Measurements from ENCODE around the gene FDX2.
"Not testable (repeated sequence)": the region's sequence is repeated elsewhere in the genome, so short reads cannot be mapped to it uniquely, and the experiment has no call there.

Gene FDX2

DNA sequence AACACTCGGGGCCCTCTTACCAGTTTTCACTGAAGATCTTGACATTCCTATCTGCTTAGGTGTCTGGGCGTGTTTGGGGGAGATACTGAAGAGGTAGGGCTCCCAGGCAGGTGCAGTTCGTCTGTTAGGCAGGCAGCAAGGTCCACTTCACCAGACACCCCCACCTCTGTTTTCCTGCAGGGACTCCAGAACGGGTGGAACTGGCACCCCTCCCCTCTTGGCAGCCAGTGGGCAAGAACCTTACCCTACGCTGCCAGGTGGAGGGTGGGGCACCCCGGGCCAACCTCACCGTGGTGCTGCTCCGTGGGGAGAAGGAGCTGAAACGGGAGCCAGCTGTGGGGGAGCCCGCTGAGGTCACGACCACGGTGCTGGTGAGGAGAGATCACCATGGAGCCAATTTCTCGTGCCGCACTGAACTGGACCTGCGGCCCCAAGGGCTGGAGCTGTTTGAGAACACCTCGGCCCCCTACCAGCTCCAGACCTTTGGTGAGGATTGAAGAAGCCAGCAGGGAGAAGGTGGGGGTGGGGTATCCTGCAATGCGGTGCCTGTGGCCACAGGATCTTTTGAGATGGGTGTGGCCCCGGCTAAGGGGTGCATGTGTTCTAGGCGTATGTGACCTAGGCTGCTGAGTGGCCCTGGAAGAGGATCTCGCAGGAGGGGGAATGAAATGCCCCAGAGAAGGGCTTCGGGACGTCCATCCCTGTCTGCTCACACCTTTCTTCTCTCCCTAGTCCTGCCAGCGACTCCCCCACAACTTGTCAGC is 32.3 kb downstream of the FDX2 start:
- no peak for DNase-seq

DNA sequence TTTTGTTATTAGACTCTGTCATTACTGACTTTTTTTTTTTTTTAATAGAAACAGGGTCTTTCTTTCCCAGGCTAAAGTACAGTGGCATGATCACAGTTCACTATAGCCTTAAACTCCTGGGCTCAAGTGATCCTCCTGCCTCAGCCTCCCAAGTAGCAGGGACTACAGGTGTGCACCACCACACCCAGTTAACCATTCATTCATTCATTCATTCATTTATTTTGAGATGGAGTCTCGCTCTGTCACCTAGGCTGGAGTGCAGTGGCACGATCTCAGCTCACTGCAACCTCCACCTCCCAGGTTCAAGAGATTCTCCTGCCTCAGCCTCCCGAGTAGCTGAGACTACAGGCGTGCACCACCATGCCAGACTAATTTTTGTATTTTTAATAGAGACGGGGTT is 33.8 kb downstream of the FDX2 start:
- DNase-seq, result not testable (repeated sequence)

DNA sequence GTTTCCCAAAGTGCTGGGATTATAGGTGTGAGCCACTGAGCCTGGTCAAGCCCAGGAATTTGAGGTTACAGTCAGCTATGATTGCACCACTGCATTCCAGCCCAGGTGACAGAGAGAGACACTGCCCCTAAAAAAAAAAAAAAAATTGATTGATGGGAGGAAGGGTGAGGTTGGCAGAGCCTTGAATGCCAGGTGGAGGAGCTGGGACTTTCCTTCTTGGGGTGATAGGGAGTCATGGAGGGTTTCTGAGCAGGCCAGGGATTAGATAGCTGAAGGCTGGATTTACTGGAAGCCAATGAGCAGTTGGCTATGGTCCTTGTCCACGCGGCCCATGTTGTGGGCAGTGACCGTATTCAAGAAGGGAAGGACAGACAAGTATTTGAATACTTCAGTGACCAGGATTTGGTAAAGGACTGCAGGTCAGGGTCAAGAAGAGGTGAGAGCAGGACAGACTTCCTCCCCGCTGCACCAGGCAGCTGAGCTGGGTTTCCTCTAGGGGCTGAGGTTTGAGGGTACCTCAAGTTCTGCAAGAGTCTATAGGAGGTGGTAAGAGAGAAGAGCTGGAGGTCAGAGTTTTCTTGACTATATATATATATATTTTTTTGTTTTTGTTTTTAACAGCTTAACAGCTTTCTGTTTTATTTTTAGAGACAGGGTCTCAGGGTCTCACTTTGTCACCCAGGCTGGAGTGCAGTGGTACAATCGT is 35.9 kb downstream of the FDX2 start:
- DNase-seq, result no peak

DNA sequence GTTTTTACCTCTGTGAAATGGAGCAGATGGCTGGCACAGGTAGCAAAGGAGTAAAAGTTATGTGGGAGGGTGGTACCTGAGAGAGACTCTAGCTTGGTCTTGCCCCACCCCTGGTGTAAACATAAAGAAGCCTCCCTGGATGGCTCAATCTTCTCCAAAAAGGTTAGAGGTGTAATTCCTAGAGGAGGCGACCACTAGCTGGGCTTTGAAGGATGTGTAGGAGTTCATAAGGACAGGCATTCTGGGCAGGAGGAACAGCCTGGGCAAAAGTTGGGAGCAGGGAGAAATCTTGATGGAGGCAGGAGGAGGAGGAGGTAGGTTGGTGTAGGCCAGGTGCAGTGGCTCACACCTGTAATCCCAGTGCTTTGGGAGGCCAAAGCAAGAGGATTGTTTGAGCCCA is 36.9 kb downstream of the FDX2 start:
- DNase-seq, result no peak

DNA sequence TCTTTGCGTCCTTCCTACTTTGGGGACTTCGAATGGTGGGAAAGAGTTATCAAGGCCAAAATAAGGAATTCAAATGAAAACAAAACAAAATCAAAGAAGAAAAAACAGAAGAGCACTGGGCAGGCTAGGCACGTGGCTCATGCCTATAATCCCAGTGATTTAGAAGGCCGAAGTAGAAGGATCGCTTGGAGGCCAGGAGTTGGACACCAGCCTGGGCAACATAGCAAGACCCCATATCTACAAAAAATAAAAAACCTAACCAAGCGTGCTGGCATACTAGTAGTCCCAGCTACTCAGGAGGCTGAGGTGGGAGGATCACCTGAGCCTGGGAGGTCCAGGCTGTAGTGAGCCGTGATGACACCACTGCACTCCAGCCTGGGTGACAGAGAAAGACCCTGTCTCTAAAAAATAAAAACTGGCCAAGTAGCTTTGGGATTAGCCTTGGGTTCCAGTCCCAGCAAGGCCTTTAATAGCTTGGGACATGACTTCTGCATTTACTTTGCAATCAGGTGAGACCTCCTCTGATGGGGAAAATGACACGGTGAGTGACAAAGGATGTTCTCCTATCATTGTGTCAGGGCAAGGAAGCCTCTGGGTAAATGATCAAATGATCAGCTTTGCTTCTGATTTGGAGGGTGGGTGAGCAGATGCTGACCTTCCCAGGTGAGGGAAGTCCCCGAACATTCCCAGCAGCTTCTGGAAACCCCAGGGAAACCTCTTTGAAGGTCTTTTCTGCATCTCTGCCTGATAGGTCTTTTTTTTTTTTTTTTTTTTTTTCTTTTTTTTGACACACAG is 37.8 kb downstream of the FDX2 start:
- no peak for DNase-seq

DNA sequence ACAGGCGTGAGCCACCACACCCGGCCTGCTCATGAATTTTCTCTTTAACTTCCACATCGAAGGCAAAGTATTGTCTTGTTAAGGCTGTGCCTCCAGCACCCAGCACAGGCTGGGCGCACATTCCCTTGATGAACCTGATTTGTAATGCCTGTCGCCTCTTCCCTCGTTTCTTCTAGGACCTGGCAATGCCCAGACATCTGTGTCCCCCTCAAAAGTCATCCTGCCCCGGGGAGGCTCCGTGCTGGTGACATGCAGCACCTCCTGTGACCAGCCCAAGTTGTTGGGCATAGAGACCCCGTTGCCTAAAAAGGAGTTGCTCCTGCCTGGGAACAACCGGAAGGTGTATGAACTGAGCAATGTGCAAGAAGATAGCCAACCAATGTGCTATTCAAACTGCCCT is 41.2 kb downstream of the FDX2 start:
- DNase-seq, result no peak

DNA sequence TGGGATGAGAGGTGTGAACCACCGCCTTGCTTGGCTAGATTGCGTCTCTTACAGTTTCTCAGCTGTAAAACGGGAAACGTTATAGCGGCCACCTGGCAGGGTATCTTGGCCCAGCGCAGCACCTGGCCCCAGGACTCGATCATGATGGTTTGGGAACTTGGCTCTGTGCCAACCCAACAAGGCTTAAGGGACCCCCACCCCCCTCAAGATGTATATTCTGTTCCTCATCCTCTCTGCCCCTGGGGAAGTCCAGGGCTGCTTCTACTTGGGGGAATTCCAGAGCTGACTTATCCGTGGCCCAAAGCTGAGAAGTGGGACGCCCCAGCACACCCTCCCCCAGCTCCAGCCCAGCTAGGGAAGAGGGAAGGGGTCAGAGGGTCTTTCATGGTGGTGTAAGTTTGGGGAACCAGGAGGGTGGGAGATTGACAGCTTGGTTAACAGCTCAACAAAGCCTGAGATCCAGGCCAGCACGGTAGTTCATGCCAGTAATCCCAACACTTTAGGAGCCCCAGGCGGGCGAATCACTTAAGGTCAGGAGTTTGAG is 44.2 kb downstream of the FDX2 start:
- no peak for DNase-seq

DNA sequence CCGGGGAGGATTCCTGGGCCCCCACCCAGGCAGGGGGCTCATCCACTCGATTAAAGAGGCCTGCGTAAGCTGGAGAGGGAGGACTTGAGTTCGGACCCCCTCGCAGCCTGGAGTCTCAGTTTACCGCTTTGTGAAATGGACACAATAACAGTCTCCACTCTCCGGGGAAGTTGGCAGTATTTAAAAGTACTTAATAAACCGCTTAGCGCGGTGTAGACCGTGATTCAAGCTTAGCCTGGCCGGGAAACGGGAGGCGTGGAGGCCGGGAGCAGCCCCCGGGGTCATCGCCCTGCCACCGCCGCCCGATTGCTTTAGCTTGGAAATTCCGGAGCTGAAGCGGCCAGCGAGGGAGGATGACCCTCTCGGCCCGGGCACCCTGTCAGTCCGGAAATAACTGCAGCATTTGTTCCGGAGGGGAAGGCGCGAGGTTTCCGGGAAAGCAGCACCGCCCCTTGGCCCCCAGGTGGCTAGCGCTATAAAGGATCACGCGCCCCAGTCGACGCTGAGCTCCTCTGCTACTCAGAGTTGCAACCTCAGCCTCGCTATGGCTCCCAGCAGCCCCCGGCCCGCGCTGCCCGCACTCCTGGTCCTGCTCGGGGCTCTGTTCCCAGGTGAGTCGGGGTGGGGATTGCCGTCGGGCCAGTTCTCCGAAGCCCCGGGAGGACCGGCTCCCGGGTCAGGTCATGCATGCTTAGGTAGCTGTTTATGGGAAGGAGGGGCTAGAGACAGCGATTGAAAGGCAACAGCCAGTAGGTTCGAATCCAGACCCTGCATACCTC is 45.0 kb downstream of the FDX2 start, which contains the start of gene ICAM1:
ICAM1 (plus strand) TSS at position 505 of the 779 bp plus-strand sequence; CDS start at position 545, 40 bp downstream.
- peak; percentile 73 for DNase-seq

DNA sequence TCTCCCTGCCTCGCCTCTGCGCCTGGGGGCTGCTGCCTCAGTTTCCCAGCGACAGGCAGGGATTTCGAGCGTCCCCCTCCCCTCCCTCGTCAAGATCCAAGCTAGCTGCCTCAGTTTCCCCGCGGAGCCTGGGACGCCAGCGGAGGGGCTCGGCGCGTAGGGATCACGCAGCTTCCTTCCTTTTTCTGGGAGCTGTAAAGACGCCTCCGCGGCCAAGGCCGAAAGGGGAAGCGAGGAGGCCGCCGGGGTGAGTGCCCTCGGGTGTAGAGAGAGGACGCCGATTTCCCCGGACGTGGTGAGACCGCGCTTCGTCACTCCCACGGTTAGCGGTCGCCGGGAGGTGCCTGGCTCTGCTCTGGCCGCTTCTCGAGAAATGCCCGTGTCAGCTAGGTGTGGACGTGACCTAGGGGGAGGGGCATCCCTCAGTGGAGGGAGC is 45.6 kb downstream of the FDX2 start:
- peak; percentile 53 for DNase-seq

DNA sequence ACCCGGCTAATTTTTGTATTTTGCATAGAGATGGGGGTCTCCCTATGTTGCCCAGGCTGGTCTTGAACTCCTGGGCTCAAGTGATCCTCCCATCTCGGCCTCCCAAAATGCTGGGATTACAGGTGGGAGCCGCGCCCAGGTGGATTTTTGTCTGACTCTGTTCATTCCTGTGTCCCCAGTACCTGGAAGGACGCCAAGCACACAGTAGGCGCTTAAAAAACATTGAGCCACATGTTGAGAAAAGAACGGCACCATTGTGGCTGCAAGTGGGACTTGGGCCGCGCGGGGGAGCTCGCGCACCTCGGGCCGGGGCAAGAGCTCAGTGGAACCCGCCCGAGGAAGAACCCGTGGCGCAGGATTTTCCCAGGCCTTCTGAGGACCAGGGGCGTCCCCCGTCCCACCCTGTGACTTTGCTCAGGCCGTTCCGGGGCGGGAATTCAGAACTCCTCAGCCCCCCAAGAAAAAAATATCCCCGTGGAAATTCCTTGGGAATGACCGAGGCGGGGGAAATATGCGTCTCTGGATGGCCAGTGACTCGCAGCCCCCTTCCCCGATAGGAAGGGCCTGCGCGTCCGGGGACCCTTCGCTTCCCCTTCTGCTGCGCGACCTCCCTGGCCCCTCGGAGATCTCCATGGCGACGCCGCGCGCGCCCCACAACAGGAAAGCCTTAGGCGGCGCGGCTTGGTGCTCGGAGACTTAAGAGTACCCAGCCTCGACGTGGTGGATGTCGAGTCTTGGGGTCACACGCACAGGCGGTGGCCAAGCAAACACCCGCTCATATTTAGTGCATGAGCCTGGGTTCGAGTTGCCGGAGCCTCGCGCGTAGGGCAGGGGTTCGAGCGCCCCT is 46.3 kb downstream of the FDX2 start:
- DNase-seq, result peak; percentile 77

DNA sequence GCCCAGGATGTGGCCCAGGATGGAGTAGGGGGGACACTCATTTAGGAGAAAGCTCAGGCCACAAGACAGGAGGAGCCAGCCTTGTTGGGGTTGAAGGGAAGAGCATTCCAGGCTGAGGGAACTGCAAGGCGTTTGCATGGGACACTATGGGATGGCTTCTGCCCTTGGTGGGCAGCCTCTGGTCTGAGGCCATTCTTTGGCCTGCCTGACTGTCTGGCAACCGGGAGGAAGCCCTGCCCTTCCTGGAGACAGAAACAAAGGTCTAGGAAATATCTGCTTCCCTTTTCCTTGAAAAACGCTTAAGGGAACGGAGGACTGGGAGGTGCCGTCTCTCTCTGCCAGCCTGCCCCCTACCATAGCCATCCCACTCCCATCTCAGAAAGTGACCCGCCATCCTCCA is 47.7 kb downstream of the FDX2 start:
- no peak for DNase-seq

DNA sequence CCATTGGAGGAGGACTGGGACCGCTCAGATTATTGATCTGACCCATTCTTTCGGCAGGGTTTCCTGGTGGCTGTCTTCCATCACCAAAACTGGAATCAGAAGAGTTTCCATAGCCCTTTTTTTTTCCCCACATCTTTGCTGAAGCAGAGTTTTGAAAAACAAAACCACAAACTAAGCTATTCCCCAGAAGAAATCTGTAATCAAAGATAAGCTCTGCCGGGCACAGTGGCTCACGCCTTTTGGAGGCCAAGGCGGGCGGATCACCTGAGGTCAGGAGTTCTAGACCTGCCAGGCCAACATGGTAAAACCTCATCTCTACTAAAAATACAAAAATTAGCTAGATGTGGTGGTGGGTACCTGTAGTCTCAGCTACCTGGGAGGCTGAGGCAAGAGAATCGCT is 49.1 kb downstream of the FDX2 start:
- DNase-seq, result no peak

DNA sequence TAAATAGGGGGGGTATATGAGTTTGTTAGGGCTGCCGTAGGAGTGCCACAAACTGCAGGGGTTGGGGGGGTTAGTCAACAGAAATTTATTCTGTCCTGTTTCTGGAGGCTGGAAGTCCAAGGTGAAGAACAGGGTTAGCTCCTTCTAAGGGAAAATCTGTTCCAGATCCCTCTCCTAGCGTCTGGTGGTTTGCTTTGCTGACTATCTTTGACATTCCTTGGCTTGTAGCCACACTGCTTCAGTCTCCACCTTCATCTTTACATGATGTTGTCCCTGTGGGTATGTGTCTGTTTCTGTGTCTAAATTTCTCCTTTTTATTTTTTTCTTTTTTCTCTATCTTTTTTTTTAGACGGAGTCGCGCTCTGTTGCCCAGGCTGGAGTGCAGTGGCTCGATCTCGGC is 53.0 kb downstream of the FDX2 start:
- DNase-seq, result no peak

DNA sequence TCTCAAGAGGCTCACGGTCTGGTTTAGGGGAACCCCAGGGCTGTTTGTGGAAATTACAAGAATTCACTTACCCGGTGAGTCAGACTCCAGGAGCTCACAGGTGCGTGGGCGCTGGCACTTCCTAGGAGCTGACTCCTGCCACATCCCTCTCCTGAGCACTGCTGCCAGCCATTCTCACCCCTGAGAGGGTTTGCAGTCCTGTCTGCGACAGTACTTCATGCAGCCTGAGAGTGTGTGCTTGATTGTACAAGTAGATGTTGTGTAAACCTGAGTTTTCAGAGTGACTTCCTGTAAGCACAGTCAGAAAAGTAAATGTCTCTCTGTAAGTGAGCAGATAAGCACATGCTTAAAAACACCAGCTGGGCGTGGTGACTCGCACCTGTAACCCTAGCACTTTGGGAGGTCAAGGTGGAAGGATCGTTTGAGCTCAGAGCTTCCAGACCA is 55.7 kb downstream of the FDX2 start:
- DNase-seq, result peak; percentile 78
